NCI-H1417 (cell line): Measurements from ENCODE around the gene SDK1.
"Not testable (repeated sequence)": the region's sequence is repeated elsewhere in the genome, so short reads cannot be mapped to it uniquely, and the experiment has no call there.

Experiments used
- DNase-seq, 3 experiments: peaks; one replicate each; lab custom pipeline; 2025; lab: John Stamatoyannopoulos, UW

The SDK1 gene

GRCh38 chr7:3953946-3954345 is 652.9 kb downstream of the SDK1 start:
- no peak for DNase-seq

- no peak for DNase-seq
Measured at GRCh38 chr7:3955026-3955425, 654.0 kb downstream of the SDK1 start.

DNA sequence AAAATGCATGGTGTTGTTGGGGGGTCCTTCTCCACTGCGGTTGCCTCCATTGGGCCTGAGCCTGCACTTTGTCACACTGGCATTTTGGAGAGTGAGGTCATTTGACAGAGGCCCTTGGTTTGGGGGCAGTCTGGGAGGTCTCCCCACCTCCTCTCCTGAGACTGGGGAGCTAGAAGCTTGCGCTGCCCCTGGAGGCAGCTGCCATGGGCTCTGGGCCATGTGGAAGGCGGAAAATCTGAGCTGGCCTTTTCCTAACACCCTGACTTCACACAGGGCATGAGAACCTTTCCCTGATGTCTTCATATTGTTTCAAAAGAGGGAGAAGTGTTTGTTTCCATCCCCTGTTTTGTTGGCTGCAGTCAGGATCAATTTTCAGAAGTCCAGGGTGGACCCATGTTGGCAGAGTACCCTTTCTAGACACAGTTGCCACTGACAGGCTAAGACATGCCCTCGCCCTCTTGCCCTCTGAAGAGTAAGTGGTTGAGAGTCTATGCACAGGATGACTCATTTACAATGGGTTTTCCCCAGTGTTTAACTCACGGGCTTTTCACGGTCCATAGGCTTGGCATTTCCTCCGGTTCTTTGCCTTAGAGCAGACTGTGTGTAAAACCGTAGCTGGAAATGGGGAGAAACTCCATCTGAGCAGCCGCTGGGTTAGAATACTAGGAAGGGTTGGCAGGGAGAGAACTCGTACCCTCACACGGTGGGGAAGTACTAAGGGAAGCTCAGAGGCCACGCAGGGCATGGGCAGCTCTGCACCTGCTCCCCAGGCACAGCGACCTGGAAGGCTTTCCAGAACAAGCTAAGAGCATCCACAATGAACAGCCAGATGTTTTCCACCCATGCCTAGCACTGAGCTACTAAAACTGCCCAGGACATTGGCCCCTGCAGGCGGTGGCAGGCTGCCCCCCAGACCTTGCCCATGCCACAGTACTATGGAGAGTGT is 655.0 kb downstream of the SDK1 start:
- peak in 2 of 3 experiments; percentile 12 to 64 for DNase-seq

GRCh38 chr7:3956949-3957348 is 655.9 kb downstream of the SDK1 start:
- no peak for DNase-seq

- no peak for DNase-seq
Measured at GRCh38 chr7:3957472-3958108, 656.5 kb downstream of the SDK1 start.

GRCh38 chr7:3958109-3958483 is 657.0 kb downstream of the SDK1 start:
- DNase-seq: no peak

- DNase-seq: no peak
Measured at GRCh38 chr7:3959364-3959763, 658.3 kb downstream of the SDK1 start.

DNA sequence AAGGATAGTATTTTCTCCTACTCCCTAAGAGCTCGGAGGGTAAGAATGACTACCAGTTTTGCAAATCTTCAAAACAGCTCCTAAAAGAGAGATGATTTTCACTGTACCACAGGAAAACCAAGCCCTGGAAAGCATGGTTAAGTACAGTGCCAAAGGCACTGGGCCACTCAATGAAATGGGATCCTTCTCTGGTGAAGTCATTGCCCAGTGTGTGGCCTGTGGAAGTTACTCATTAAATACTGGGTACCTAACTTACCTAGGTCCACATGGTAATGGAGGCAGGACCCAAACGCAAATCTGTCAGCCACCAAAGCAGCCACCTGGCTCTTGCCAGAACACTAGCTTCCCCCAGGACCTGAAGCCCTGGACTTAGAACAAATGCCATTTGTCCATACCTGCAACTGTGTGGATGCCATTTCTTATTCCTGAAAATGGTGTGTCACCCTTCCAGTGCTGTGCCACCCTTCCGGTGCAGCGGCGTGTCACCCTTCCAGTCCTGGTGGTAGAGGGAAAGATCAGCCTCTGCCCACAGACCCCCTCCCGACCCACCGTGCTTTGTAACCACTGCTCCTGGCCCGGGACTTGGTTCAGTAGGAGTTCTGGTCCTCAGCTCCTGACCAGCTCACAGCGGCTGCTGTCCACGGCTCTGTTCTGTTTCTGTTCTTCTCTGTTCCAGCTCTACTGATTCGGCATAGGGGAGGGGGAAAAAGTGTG is 659.2 kb downstream of the SDK1 start:
- DNase-seq: no peak

DNA sequence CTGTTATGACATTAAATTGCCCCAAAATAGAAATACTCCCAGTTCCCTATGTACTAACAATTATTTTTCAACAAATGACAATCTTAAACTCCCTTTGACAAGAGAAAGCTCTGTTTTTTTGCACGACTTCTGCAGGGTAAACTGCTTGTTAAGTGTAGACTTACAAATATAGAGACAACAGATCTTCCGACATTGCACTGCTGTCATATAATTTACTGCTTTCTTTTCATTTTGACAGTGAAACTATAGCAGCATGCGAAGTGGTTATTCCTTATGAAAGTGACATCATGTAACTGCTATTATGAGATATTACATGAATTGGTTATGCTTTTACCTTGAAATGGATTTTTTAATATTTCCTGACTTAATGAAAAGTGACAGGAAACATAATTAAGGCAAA is 659.9 kb downstream of the SDK1 start:
- DNase-seq: no peak

DNA sequence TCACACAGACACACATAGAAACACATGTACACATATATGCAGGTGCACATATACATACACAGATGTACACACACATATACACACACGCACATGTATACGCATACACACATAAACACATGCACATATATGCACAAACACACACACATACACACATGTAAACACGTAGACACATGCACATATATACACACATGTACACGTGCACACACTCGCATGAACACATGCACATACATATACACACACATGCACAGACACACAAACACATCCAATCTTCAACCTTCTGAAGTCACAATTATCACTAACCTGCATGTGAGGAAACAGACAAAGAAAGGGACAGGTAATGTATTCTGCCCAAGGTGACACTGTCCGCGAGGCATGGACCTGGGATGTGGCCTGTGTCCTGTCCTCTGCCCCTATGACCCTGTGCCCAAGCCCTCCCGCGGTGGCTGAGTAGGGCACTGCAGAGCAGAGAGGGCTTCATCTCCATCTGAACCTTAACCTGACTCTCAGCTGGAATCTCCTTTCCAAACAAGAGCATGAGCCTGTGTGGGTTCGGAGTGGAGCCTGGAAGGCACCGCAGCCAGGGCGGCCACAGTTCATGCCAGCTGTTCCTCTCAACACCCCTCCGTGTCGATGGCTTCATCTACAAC is 660.9 kb downstream of the SDK1 start:
- DNase-seq: no peak

DNA sequence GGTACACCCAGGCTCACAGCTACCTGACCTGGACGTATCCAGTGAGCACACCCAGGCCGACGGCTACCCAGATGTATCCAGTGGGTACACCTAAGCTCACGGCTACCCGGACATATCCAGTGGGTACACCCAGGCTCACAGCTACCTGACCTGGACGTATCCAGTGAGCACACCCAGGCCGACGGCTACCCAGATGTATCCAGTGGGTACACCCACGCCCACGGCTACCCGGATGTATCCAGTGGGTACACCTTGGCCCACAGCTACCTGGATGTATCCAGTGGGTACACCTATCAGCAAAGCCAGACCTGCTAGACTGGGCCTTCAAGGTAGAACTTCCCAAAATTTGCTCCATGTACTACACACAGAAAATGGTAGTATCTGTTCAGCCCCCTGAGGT is 662.7 kb downstream of the SDK1 start:
- not testable (repeated sequence) for DNase-seq

DNA sequence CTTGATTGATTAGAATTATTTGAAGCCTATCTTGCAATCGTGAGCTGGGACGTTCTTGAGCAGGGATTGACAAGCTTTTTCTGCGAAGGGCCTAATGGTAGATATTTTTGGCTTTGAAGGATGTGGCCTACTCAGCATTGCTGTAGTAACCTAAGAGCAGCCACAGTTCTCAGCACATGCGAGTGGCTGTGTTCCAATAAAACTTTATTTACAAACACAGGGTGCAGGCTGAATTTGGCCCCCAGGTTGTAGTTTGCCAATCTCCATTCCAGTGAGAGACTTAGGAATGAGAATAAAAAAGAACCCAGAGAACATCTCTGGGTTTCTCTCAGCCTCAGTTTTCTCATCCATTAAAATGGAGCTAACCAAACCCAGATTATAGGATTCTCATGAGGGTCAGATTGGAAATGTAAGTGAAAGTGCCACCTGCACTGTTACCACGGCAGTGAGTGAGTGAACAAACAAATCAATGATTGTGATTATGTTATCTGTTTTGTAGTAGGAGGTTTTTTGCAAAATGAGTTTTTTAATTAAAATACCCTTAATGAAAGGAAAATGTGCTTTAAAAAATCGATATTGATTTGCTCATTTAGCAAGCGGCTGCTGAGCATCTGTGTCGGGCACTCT is 664.0 kb downstream of the SDK1 start:
- no peak for DNase-seq

- DNase-seq: no peak
Measured at GRCh38 chr7:3965794-3966395, 664.8 kb downstream of the SDK1 start.

DNA sequence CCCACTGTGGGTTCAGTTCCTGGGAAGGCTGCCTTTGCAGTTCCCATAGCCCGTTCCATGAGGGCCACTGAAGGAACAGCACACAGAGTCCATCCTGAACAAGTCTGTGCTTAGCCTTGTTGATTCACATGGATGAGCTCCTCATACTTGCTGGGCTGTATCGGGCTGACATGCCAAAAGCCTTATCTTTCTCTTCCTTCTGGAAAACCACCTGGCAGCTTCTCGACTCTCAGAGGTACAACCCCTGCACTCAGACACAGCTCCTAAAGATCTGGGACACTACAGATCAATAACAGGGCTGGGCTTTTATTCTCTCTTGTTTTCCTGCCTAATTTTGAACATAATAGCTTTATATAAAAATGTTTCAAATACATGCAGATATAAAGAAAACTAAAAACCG is 667.2 kb downstream of the SDK1 start:
- no peak for DNase-seq

DNA sequence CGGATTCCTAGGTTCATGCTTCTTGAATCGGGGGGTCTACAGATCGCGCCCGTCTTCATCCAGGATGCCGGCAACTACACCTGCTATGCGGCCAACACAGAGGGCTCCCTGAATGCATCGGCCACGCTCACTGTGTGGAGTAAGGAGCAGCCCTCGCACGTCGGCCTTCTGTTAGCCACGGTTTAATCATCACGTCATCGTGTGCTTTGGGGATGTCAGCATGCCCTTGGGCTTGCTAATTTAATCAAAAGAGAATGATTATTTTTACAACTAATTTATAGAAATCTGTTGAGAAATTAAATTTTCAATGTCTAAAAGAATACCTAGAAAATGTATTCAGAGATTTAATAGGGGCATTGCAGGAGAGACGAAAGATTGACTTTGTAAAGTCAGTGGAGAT is 668.2 kb downstream of the SDK1 start:
- no peak for DNase-seq

GRCh38 chr7:3971323-3971722 is 670.3 kb downstream of the SDK1 start:
- DNase-seq: no peak

- no peak for DNase-seq
Measured at GRCh38 chr7:3973264-3973663, 672.2 kb downstream of the SDK1 start.

DNA sequence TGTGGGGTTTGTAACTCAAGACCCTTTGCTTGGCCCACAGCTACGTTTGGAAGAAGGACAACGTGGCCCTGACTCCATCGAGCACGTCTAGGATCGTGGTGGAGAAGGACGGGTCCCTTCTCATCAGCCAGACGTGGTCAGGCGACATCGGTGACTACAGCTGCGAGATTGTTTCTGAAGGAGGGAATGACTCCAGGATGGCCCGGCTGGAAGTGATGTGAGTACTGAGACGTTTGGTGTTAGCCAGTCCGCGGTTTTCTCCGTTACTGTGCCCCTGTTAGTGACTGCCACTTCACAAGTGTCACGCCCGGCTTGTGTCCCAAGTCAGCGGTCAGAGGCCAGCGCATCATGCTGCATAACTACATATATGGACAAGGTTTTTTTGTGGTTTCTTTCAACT is 673.3 kb downstream of the SDK1 start:
- DNase-seq: no peak

GRCh38 chr7:3975371-3975770 is 674.3 kb downstream of the SDK1 start:
- no peak for DNase-seq

DNA sequence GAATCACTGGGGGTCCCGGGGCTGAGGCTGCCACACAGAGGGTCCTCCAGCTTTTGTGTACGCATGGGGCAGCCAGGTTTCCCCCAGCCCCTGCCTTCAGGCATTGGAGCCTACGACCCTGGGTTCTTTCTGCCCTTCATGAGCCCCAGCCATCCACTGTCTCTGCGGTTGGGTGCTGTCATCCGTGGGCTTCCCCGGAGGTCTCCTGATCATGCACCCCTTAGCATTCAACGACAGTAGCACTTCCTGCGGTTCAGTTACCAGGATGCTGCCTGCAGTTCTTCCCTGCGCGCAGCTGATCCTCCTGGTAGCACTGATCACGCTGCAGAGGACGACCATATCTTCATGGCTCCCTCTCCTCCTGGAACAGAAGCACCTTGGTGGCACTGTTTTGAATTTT is 676.3 kb downstream of the SDK1 start:
- no peak for DNase-seq

GRCh38 chr7:3978839-3979238 is 677.8 kb downstream of the SDK1 start:
- DNase-seq: peak in 2 of 3 experiments; percentile 40 to 88
